ENCODE measurements around the gene PLXNA2.

- TF ChIP-seq CTCF (IDR thresholded peaks at IDR 0.05) (no peak), POLR2AphosphoS5 (IDR thresholded peaks at IDR 0.05; ENCODE audit: insufficient read depth in 1 of 2, low read depth in 1 of 2) (no peak)
Measured at GRCh38 chr1:208206092-208206698, 38.0 kb downstream of the PLXNA2 start.

All from vagina (tissue), 2 donors.